GM12878 (cell line): ENCODE data around the gene NLGN2. TPM values are rescaled to one million over a fixed set of nuclear protein-coding genes. Genes with fewer than 3 reads are reported as not detected.

Experiments used
- ATAC-seq: fragments of 200-7000 bp; cut with Tn5 transposase; 3 replicates; pipeline ENCODE4 v1.9.1; 2020; ENCODE audit warnings: mild to moderate bottlenecking, moderate library complexity
- BruUV-seq: library from RNA; stranded (reverse); fragments of 400-500 nt; replicated peaks from 2 replicates; lab custom pipeline; 2021; lab: Mats Ljungman, UMichigan
- CTCF ChIA-PET: fragments of 300-600 bp; sonication (Branson Sonifier 250); formaldehyde crosslinking; extraction: SDS; loops from one replicate; lab custom pipeline; 2021; ENCODE audit warnings: inconsistent platforms; lab: Yijun Ruan, JAX
- POLR2A ChIA-PET: fragments of 350-600 bp; formaldehyde crosslinking; extraction: SDS; loops from one replicate; lab custom pipeline; 2021; ENCODE audit warnings: inconsistent platforms; lab: Charles Lee
- RAD21 ChIA-PET: fragments of 300-600 bp; sonication (Branson Sonifier 250); formaldehyde crosslinking; loops from one replicate; lab custom pipeline; 2023; ENCODE audit warnings: antibody characterized with exemption; ENCODE audit not compliant: unreplicated experiment; lab: Charles Lee
- SMC1A ChIA-PET: fragments of 300-600 bp; sonication (Branson Sonifier 250); formaldehyde crosslinking; loops from one replicate; lab custom pipeline; 2023; ENCODE audit not compliant: unreplicated experiment, uncharacterized antibody; lab: Charles Lee
- DNase-seq: peaks from one replicate; pipeline ENCODE4 v3.0.0-alpha.2; 2011; ENCODE audit warnings: low read depth, low spot score
- FAIRE-seq: peaks from 3 replicates; lab custom pipeline; 2011; peaks lifted over from hg19 to GRCh38; lab: Jason Lieb, UNC
- H2AFZ ChIP-seq: 2 replicates; pipeline ENCODE4 v1.6.0; 2011; ENCODE audit warnings: low read depth, low read length, control low read depth; ENCODE audit not compliant: control insufficient read depth
- H3K27ac ChIP-seq: 2 replicates; pipeline ENCODE4 v1.5.1; 2011; ENCODE audit warnings: control low read depth; ENCODE audit not compliant: control insufficient read depth, insufficient read depth
- H3K27me3 ChIP-seq, 2 experiments: replicated peaks in 1 of 2; 2 replicates each; pipeline versions ENCODE4 v1.6.0 to v1.6.1; 2011; ENCODE audit warnings: low read length in 1 of 2; ENCODE audit not compliant: control insufficient read depth in 2 of 2, insufficient read depth in 2 of 2
- H3K36me3 ChIP-seq, 2 experiments: 2 replicates each; pipeline ENCODE4 v1.5.1; 2011; ENCODE audit warnings: low read length in 1 of 2; ENCODE audit not compliant: control insufficient read depth in 2 of 2, insufficient read depth in 2 of 2
- H3K4me1 ChIP-seq: 2 replicates; pipeline ENCODE4 v1.6.1; 2011; ENCODE audit warnings: mild to moderate bottlenecking, low read length, moderate library complexity, mixed read lengths; ENCODE audit not compliant: control insufficient read depth, insufficient read depth
- H3K4me2 ChIP-seq: 2 replicates; pipeline ENCODE4 v1.6.0; 2011; ENCODE audit warnings: control low read depth; ENCODE audit not compliant: control insufficient read depth, insufficient read depth
- H3K4me3 ChIP-seq: fragments of 200-600 bp; sonication (generic); 2 replicates; pipeline ENCODE4 v1.5.1; 2016
- H3K79me2 ChIP-seq: 2 replicates; pipeline ENCODE4 v1.6.0; 2011; ENCODE audit warnings: low read length; ENCODE audit not compliant: control insufficient read depth, insufficient read depth
- H3K9ac ChIP-seq: 2 replicates; pipeline ENCODE4 v1.8.0; 2011; ENCODE audit warnings: low read length, control low read depth, mixed read lengths; ENCODE audit not compliant: control insufficient read depth, insufficient read depth
- H3K9me3 ChIP-seq: replicated peaks from 3 replicates; pipeline ENCODE4 v1.5.1; 2011; ENCODE audit warnings: mild to moderate bottlenecking, low read length; ENCODE audit not compliant: control insufficient read depth, insufficient read depth
- H4K20me1 ChIP-seq: 2 replicates; pipeline ENCODE4 v1.6.0; 2011; ENCODE audit not compliant: control insufficient read depth, insufficient read depth
- BCLAF1 ChIP-seq: fragments of 450-650 bp; IDR thresholded peaks from 2 replicates; pipeline ENCODE4 v1.6.1; 2017; ENCODE audit warnings: antibody characterized with exemption, mild to moderate bottlenecking, moderate library complexity
- BRCA1 ChIP-seq: IDR thresholded peaks from 2 replicates; pipeline ENCODE4 v1.6.1; 2011; ENCODE audit warnings: low read depth, low read length, improper control_type of control experiment
- CHD1 ChIP-seq: IDR thresholded peaks from 2 replicates; pipeline ENCODE4 v1.6.1; 2012; ENCODE audit warnings: low read depth, low read length, improper control_type of control experiment
- CREB1 ChIP-seq: IDR thresholded peaks from 2 replicates; pipeline ENCODE4 v1.6.1; 2012; ENCODE audit warnings: low read depth, mild to moderate bottlenecking, inconsistent platforms
- JUND ChIP-seq: IDR thresholded peaks from 2 replicates; pipeline ENCODE4 v1.6.1; 2012; ENCODE audit warnings: low read depth, mild to moderate bottlenecking, low read length, improper control_type of control experiment, moderate library complexity
- POLR2A ChIP-seq: IDR thresholded peaks from 2 replicates; pipeline ENCODE4 v1.6.1; 2011; ENCODE audit warnings: low read depth, mild to moderate bottlenecking, low read length
- SUPT20H ChIP-seq: IDR thresholded peaks from 2 replicates; pipeline ENCODE4 v1.6.1; 2011; ENCODE audit warnings: low read depth, mild to moderate bottlenecking, low read length, moderate library complexity, borderline replicate concordance; ENCODE audit not compliant: control insufficient read depth
- TCF12 ChIP-seq: IDR thresholded peaks from 2 replicates; pipeline ENCODE4 v1.6.1; 2011; ENCODE audit warnings: low read depth, mild to moderate bottlenecking, low read length
- ZBTB40 ChIP-seq: fragments of 450-650 bp; IDR thresholded peaks from 2 replicates; pipeline ENCODE4 v1.6.1; 2016; ENCODE audit warnings: mild to moderate bottlenecking, moderate library complexity, borderline replicate concordance
- WGBS: methylation state at CpG from one replicate; pipeline ENCODE4 v1.1.6; 2016; ENCODE audit warnings: low lambda C conversion rate; ENCODE audit not compliant: insufficient replicate concordance, insufficient coverage; ENCODE audit errors: missing lambda C conversion rate; 5-methylcytosine and 5-hydroxymethylcytosine counted together
- in situ Hi-C: fragments of 300-500 bp; cut with MboI; formaldehyde crosslinking; loops from 9 replicates; pipeline ENCODE4 v1.14.3; 2018; ENCODE audit warnings: mixed read lengths
- intact Hi-C: fragments of 100-400 bp; cut with micrococcal nuclease; formaldehyde crosslinking; loops from one replicate; pipeline ENCODE4 v1.14.2; 2022; ENCODE audit not compliant: unreplicated experiment
- polyA plus RNA-seq, 11 experiments: library from polyadenylated mRNA; depleted of rRNA in 4 of 11; unstranded in 6 of 11; stranded (reverse) in 5 of 11; fragments of >200 nt; fragmentation: Nextera tagmentation in 4 of 11; fragmentation: Illumina TruSeq in 1 of 11; extraction: Ambion mirVana in 4 of 11; extraction: Trizol in 1 of 11; gene quantifications; 1 replicate in 1 of 11; 2 replicates in 10 of 11; pipeline versions ENCODE4 v1.2.1 to v1.2.3, GENCODE V29; 2011 to 2016; ENCODE audit warnings: inconsistent platforms in 2 of 11, missing spikeins in 2 of 11, low read depth in 1 of 11
- total RNA-seq, 4 experiments: library from RNA; depleted of rRNA in 3 of 4; stranded (reverse); fragments of >200 nt in 3 of 4; fragmentation: Illumina TruSeq in 1 of 4; extraction: Trizol in 1 of 4; gene quantifications; 2 replicates each; pipeline versions ENCODE4 v1.2.1 to v1.2.3, GENCODE V29; 2013 to 2021
- TF ChIP-seq, protein P1 (sequence below): fragments of 450-650 bp; formaldehyde crosslinking; IDR thresholded peaks from 2 replicates; pipeline ENCODE4 v1.4.0; 2022; ENCODE audit warnings: mild to moderate bottlenecking, moderate library complexity
- TF ChIP-seq, protein P2 (sequence below): IDR thresholded peaks from 2 replicates; pipeline ENCODE4 v1.6.1; 2011; ENCODE audit warnings: borderline replicate concordance, low read depth, mild to moderate bottlenecking, moderate library complexity, mixed read lengths, low read length; ENCODE audit not compliant: insufficient read depth; ENCODE audit errors: extremely low read length

Gene NLGN2
- total and polyA plus RNA-seq, 10 of the 15 experiments (the other 5 are each of a cell fraction or from before 2014, with no cell fraction given) = 0.02 to 0.87 (median 0.11) TPM; not detected in 2

DNA sequence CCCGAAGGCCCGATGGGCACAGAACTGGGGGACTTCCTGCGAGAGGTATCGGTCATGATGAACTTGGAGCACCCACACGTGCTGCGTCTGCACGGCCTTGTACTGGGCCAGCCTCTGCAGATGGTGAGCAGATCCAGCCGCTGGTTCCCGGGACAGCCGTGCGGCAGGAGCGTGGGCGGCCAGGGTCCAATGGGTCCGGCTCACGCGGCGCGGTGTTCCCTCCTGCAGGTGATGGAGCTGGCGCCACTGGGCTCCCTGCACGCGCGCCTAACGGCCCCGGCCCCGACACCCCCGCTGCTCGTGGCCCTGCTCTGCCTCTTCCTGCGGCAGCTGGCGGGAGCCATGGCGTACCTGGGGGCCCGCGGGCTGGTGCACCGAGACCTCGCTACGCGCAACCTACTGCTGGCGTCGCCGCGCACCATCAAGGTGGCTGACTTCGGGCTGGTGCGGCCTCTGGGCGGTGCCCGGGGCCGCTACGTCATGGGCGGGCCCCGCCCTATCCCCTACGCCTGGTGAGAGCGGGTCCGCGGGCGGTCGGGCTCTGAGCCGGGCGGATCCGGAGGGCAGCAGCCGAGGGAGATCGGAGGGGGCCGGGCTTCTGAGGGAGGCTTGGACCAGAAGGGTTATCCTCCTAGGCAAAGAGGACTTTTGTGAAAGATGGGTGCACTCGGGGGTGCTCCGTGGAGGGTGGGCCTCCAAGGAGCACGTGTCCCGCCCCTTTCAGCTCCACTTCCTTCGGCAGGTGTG, 23.7 kb upstream of the NLGN2 start:
- ChIA-PET CTCF (interaction anchor here (1.1 kb wide), 1 partner anchor 304 kb away, joined by 3 read pairs; the partner anchor contains the start of gene TP53), POLR2A (interaction anchor here (0.6 kb wide), 1 partner anchor 20 kb away, joined by 3 read pairs; the partner anchor contains the start of gene TMEM256), RAD21 (no interaction called here), SMC1A (interaction anchor here (0.6 kb wide), 1 partner anchor 357 kb away, joined by 3 read pairs; no protein-coding TSS in a partner anchor)
- Histone ChIP-seq H3K9me3 (peaks cover 3% of the 10 kb centered on the region; the same call in 2 of the 3 replicates), H3K4me1 (peaks cover 8% of the 10 kb centered on the region; the same call in 1 of the 2 replicates), H4K20me1 (no peaks in the 10 kb centered on the region), H3K27me3 (peaks cover 4 to 5% of the 10 kb centered on the region in 2 experiments; a peak in 3 of 4 replicates), H3K27ac (no peak overlapping the region), H3K9ac (peak overlapping the region; percentile 38; the same call in 1 of the 2 replicates), H3K36me3 (no peaks in the 10 kb centered on the region), H3K4me2 (peak overlapping the region; percentile 86), H2AFZ (peak overlapping the region; percentile 79), H3K79me2 (no peaks in the 10 kb centered on the region), H3K4me3 (peak overlapping the region; percentile 53)
- ATAC-seq (peak; percentile 97), DNase-seq (no peak), FAIRE-seq (no peak)
- no TSS peak for BruUV-seq
- in situ Hi-C loops = no loop called here
- intact Hi-C loops = no loop called here
- 6% methylated on average over 61 of the region's 65 CpGs for WGBS
- TF ChIP-seq SUPT20H = no peak
- TF ChIP-seq TCF12 = no peak
- TF ChIP-seq ZBTB40 = no peak
- TF ChIP-seq POLR2A = peak; percentile 72
- no peak for TF ChIP-seq JUND
- peak; percentile 68; the same call in 1 of the 2 replicates for TF ChIP-seq CREB1
- TF ChIP-seq, protein P1, sequence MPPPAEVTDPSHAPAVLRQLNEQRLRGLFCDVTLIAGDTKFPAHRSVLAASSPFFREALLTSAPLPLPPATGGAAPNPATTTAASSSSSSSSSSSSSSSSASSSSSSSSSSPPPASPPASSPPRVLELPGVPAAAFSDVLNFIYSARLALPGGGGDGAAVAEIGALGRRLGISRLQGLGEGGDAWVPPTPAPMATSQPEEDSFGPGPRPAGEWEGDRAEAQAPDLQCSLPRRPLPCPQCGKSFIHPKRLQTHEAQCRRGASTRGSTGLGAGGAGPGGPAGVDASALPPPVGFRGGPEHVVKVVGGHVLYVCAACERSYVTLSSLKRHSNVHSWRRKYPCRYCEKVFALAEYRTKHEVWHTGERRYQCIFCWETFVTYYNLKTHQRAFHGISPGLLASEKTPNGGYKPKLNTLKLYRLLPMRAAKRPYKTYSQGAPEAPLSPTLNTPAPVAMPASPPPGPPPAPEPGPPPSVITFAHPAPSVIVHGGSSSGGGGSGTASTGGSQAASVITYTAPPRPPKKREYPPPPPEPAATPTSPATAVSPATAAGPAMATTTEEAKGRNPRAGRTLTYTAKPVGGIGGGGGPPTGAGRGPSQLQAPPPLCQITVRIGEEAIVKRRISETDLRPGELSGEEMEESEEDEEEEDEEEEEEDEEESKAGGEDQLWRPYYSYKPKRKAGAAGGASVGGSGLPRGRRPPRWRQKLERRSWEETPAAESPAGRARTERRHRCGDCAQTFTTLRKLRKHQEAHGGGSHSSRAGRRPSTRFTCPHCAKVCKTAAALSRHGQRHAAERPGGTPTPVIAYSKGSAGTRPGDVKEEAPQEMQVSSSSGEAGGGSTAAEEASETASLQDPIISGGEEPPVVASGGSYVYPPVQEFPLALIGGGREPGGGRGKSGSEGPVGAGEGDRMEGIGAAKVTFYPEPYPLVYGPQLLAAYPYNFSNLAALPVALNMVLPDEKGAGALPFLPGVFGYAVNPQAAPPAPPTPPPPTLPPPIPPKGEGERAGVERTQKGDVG (CRISPR knock-in tag) = no peak
- no peak for TF ChIP-seq BRCA1
- TF ChIP-seq CHD1 = no peak
- no peak for TF ChIP-seq BCLAF1
- TF ChIP-seq, protein P2, sequence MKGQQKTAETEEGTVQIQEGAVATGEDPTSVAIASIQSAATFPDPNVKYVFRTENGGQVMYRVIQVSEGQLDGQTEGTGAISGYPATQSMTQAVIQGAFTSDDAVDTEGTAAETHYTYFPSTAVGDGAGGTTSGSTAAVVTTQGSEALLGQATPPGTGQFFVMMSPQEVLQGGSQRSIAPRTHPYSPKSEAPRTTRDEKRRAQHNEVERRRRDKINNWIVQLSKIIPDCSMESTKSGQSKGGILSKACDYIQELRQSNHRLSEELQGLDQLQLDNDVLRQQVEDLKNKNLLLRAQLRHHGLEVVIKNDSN = peak; percentile 61
